Right lobe of liver (tissue), 6 donors: ENCODE data around the gene MC2R. TPM values are rescaled to one million over a fixed set of nuclear protein-coding genes. Genes with fewer than 3 reads are reported as not detected.
A peak's percentile ranks its signal among the peaks of the same experiment; 100 is the strongest.

Source experiments
- ATAC-seq, 4 donors: fragments of 200-7000 bp; cut with Tn5 transposase; one replicate each; pipeline ENCODE4 v1.9.1; 2020; ENCODE audit warnings: mild to moderate bottlenecking in 4 of 4, moderate library complexity in 4 of 4
- DNase-seq, 3 donors: peaks; one replicate each; pipeline ENCODE4 v3.0.0-alpha.2; 2020
- H3K27ac ChIP-seq, 3 donors: fragments of 200-600 bp; one replicate each; pipeline ENCODE4 v1.8.0; 2022
- H3K27me3 ChIP-seq, 2 donors: fragments of 200-600 bp; one replicate each; pipeline ENCODE4 v1.8.0; 2022
- H3K36me3 ChIP-seq, 4 donors: fragments of 200-600 bp; sonication (generic) in 1 of 4; one replicate each; pipeline versions ENCODE4 v1.5.1 to v1.8.0; 2017 to 2022; ENCODE audit warnings: control low read depth in 1 of 4
- H3K4me1 ChIP-seq, 4 donors: fragments of 200-600 bp; sonication (generic) in 1 of 4; one replicate each; pipeline versions ENCODE4 v1.5.1 to v1.8.0; 2017 to 2022; ENCODE audit warnings: control low read depth in 1 of 4
- H3K4me3 ChIP-seq, 3 donors: fragments of 200-600 bp; one replicate each; pipeline ENCODE4 v1.8.0; 2022
- H3K9me3 ChIP-seq, 4 donors: fragments of 200-600 bp; sonication (generic) in 1 of 4; one replicate each; pipeline versions ENCODE4 v1.5.1 to v1.8.0; 2017 to 2022; ENCODE audit warnings: control low read depth in 1 of 4
- POLR2A ChIP-seq: fragments of 450-650 bp; IDR thresholded peaks from one replicate; pipeline ENCODE4 v1.6.1; 2017; ENCODE audit warnings: antibody characterized with exemption, mild to moderate bottlenecking
- WGBS: methylation state at CpG from one replicate; pipeline ENCODE4 v1.1.6; 2018; ENCODE audit warnings: low coverage, low lambda C conversion rate; ENCODE audit not compliant: insufficient coverage; ENCODE audit errors: missing lambda C conversion rate; 5-methylcytosine and 5-hydroxymethylcytosine counted together
- intact Hi-C, 2 donors: fragments of 100-400 bp; cut with DNase I; formaldehyde crosslinking; loops; one replicate each; pipeline versions ENCODE4 v1.11.2 to v1.14.1; 2022
- total RNA-seq, 6 experiments: library from RNA; depleted of rRNA in 2 of 6; stranded (reverse); fragments of >200 nt in 2 of 6; fragmentation: NEBNext Ultra II Directional in 3 of 6; extraction: Animal tissue kit (Norgen Biotek cat#: 25700) in 3 of 6; gene quantifications; one replicate each; pipeline versions ENCODE4 v1.1.0 to v1.2.4, GENCODE V29; 2016 to 2023
- TF ChIP-seq, protein P1 (sequence below), 4 donors: fragments of 200-600 bp in 3 of 4; fragments of 450-650 bp in 1 of 4; IDR thresholded peaks; one replicate each; pipeline versions ENCODE4 v1.5.1 to v1.8.0; 2016 to 2022; ENCODE audit warnings: antibody characterized with exemption in 4 of 4, mild to moderate bottlenecking in 2 of 4
- donor health status: DM: no; HTN: yes; CAD: no.
- donor health status: DM: no; HTN: no; CAD: no.
- donor health status: DM: no; HTN: no; CAD: no.
- donor health status: DM: no; HTN: yes; CAD: no.
- donor health status: DM: no; HTN: yes; CAD: no.

Gene MC2R
- total RNA-seq, 6 experiments from 2014 or later, result 0.04 TPM; not detected in 5

- no peak for TF ChIP-seq POLR2A
- TF ChIP-seq, protein P1, sequence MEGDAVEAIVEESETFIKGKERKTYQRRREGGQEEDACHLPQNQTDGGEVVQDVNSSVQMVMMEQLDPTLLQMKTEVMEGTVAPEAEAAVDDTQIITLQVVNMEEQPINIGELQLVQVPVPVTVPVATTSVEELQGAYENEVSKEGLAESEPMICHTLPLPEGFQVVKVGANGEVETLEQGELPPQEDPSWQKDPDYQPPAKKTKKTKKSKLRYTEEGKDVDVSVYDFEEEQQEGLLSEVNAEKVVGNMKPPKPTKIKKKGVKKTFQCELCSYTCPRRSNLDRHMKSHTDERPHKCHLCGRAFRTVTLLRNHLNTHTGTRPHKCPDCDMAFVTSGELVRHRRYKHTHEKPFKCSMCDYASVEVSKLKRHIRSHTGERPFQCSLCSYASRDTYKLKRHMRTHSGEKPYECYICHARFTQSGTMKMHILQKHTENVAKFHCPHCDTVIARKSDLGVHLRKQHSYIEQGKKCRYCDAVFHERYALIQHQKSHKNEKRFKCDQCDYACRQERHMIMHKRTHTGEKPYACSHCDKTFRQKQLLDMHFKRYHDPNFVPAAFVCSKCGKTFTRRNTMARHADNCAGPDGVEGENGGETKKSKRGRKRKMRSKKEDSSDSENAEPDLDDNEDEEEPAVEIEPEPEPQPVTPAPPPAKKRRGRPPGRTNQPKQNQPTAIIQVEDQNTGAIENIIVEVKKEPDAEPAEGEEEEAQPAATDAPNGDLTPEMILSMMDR (IDR thresholded peaks at IDR 0.05), result no peak
- Histone ChIP-seq H3K27me3 (no peaks in the 10 kb centered on the region), H3K36me3 (no peaks in the 10 kb centered on the region), H3K27ac (no peak overlapping the region), H3K9me3 (no peaks in the 10 kb centered on the region), H3K4me3 (no peak overlapping the region), H3K4me1 (no peaks in the 10 kb centered on the region)
- intact Hi-C loops, result no loop called here
- ATAC-seq (no peak), DNase-seq (no peak)
- 10% methylated on average over 1 of the region's 5 CpGs for WGBS
Observed at GRCh38 chr18:13888191-13888716, 27.1 kb downstream of the MC2R start.

- no peak for DNase-seq
- no peak overlapping the region for H3K27ac ChIP-seq
- intact Hi-C loops, result no loop called here
- no peaks in the 10 kb centered on the region for H3K36me3 ChIP-seq
- no peak for ATAC-seq
- H3K4me3 ChIP-seq, result no peak overlapping the region
- TF ChIP-seq, protein P1 (IDR thresholded peaks at IDR 0.05), result no peak
- no peak for TF ChIP-seq POLR2A
- H3K4me1 ChIP-seq, result no peaks in the 10 kb centered on the region
- no peaks in the 10 kb centered on the region for H3K9me3 ChIP-seq
- 74% methylated on average over 9 of the region's 14 CpGs for WGBS
- no peaks in the 10 kb centered on the region for H3K27me3 ChIP-seq
Observed at GRCh38 chr18:13885009-13885408, 30.3 kb downstream of the MC2R start.

DNA sequence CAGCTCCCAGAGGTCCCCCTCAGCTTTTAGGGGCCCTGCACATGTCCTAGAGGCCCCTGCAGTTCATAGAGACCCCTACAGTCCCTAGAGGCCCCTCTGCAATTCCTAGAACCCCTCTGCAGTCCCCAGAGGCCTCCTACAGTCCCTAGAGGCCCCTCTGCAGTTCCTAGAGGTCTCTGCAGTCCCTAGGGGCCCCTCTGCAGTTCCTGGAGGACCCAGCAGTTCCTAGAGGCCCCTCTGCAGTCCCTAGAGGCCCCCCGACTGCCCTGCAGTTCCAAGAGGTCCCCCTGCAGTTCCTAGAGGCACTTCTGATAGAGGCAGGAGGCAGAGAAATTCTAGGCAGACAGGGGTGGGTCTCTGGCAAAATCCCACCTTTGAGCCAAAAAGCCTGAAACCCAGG is 35.4 kb downstream of the MC2R start:
- no peaks in the 10 kb centered on the region for H3K9me3 ChIP-seq
- ATAC-seq (no peak), DNase-seq (no peak)
- intact Hi-C loops, result no loop called here
- WGBS, result no CpG with 5 or more reads among the region's 1 CpG
- TF ChIP-seq, protein P1 (IDR thresholded peaks at IDR 0.05), result no peak
- TF ChIP-seq POLR2A, result no peak
- H3K27me3 ChIP-seq, result no peaks in the 10 kb centered on the region
- no peaks in the 10 kb centered on the region for H3K36me3 ChIP-seq
- H3K4me3 ChIP-seq, result no peak overlapping the region
- H3K27ac ChIP-seq, result no peak overlapping the region
- no peaks in the 10 kb centered on the region for H3K4me1 ChIP-seq

DNA sequence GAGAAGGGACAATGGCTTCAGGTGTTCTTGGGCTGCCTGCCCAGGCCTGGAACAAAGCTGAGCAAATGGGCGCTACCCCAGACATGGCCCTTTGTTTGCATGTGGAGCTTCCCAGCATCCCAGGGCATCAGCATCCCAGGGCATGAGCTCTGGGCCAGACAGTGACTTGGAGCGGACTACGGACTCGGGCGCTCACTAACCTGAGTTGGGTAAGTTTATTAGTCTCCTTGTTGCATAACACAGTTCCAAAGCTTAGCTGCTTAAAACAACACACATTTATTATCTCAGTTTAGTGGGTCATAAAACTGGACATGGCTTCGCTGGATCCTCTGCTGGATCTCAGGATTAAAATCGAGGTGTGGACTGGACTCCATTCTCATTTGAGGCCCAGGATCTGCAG is 35.8 kb downstream of the MC2R start:
- DNase-seq (no peak), ATAC-seq (peak in 2 of 4 donors; percentile 26)
- Histone ChIP-seq H3K27me3 (no peaks in the 10 kb centered on the region), H3K27ac (no peak overlapping the region), H3K9me3 (no peaks in the 10 kb centered on the region), H3K4me3 (no peak overlapping the region), H3K36me3 (no peaks in the 10 kb centered on the region), H3K4me1 (no peaks in the 10 kb centered on the region)
- intact Hi-C loops, result no loop called here
- TF ChIP-seq, protein P1 (IDR thresholded peaks at IDR 0.05), result no peak
- TF ChIP-seq POLR2A, result no peak
- WGBS, result no CpG with 5 or more reads among the region's 7 CpGs

DNA sequence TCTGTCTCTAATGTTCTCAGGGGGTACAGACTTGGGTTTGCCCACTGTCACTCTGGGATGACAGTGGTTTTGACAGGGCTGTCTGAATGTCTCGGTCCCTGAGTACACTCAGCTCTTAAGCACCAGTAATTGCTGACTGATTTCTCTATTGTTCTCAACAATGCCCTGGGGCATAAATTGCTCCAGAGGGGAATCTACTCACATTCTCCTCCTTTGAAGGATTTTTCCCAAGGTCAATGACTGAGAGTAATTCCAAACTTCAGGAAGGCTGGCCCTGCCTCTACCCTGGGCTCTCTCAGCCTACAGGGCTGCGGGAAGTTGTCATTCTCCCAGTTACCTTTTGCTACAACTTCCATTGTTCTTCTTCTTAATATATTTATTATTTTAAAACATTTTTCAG is 36.5 kb downstream of the MC2R start:
- Histone ChIP-seq H3K9me3 (no peaks in the 10 kb centered on the region), H3K27ac (no peak overlapping the region), H3K4me1 (no peaks in the 10 kb centered on the region), H3K4me3 (no peak overlapping the region), H3K36me3 (no peaks in the 10 kb centered on the region), H3K27me3 (no peaks in the 10 kb centered on the region)
- intact Hi-C loops, result no loop called here
- WGBS, result 75% methylated on average over 2 of the region's 2 CpGs
- TF ChIP-seq, protein P1 (IDR thresholded peaks at IDR 0.05), result no peak
- TF ChIP-seq POLR2A, result no peak
- ATAC-seq, result no peak
- no peak for DNase-seq
